Transverse colon (tissue), 4 donors: ENCODE measurements around the gene DDO. TPM values are rescaled to one million over a fixed set of nuclear protein-coding genes. Genes with fewer than 3 reads are reported as not detected.
A peak's percentile ranks its signal among the peaks of the same experiment; 100 is the strongest.

Experiments
- DNase-seq: peaks from one replicate; pipeline ENCODE4 v3.0.0-alpha.2; 2019
- H3K27ac ChIP-seq, 4 donors: fragments of 200-600 bp; sonication (generic); 2 replicates each; pipeline ENCODE4 v1.5.1; 2016 to 2018; ENCODE audit warnings: inconsistent platforms in 4 of 4
- H3K27me3 ChIP-seq: fragments of 200-600 bp; sonication (generic); 2 replicates; pipeline ENCODE4 v1.5.1; 2017; ENCODE audit warnings: inconsistent platforms
- H3K36me3 ChIP-seq, 4 donors: fragments of 200-600 bp; sonication (generic); 2 replicates each; pipeline ENCODE4 v1.5.1; 2017 to 2019; ENCODE audit warnings: inconsistent platforms in 4 of 4
- H3K4me1 ChIP-seq, 4 donors: fragments of 200-600 bp; sonication (generic); 2 replicates each; pipeline ENCODE4 v1.5.1; 2017 to 2020; ENCODE audit warnings: inconsistent platforms in 4 of 4
- H3K4me3 ChIP-seq, 4 donors: fragments of 200-600 bp; sonication (generic); 1 replicate in 1 of 4; 2 replicates in 3 of 4; pipeline versions ENCODE4 v1.5.1 to v1.6.1; 2017 to 2019; ENCODE audit warnings: inconsistent platforms in 4 of 4
- H3K9me3 ChIP-seq, 2 donors: fragments of 200-600 bp; sonication (generic); 2 replicates each; pipeline ENCODE4 v1.5.1; 2017 to 2019; ENCODE audit warnings: inconsistent platforms in 2 of 2
- CTCF ChIP-seq, 5 experiments: fragments of 200-600 bp in 3 of 5; fragments of 450-650 bp in 2 of 5; sonication (generic) in 3 of 5; IDR thresholded peaks; 1 replicate in 2 of 5; 2 replicates in 3 of 5; pipeline ENCODE4 v1.5.1; 2016 to 2017; ENCODE audit warnings: antibody characterized with exemption in 5 of 5, inconsistent platforms in 3 of 5, mild to moderate bottlenecking in 2 of 5, moderate library complexity in 1 of 5
- EP300 ChIP-seq: sonication (generic); formaldehyde crosslinking; IDR thresholded peaks from one replicate; pipeline ENCODE4 v1.6.1; 2017; ENCODE audit warnings: antibody characterized with exemption, low read depth
- POLR2A ChIP-seq: fragments of 450-650 bp; IDR thresholded peaks from one replicate; pipeline ENCODE4 v1.6.1; 2016; ENCODE audit warnings: antibody characterized with exemption, mild to moderate bottlenecking, moderate library complexity
- POLR2AphosphoS5 ChIP-seq, 3 donors: sonication (generic); formaldehyde crosslinking; IDR thresholded peaks; one replicate each; pipeline ENCODE4 v1.6.1; 2016; ENCODE audit warnings: antibody characterized with exemption in 3 of 3
- WGBS, 2 donors: methylation state at CpG; one replicate each; pipeline ENCODE4 v1.1.5; 2018; ENCODE audit warnings: low coverage in 1 of 2; 5-methylcytosine and 5-hydroxymethylcytosine counted together
- in situ Hi-C, 4 donors: fragments of 200-750 bp; cut with MboI; loops; one replicate each; pipeline versions ENCODE4 v1.15.0 to v1.15.1; 2017; ENCODE audit warnings: low sequenced_read_pairs in 3 of 4, low pct_ligation_motif_present in 1 of 4, low pct_unique_long_range_greater_than_20kb in 1 of 4
- intact Hi-C: fragments of 100-400 bp; cut with DNase I; formaldehyde crosslinking; loops from one replicate; pipeline ENCODE4 v1.15.1; 2023; ENCODE audit warnings: low total_unique reads
- total RNA-seq, 4 donors: library from RNA; depleted of rRNA; stranded (reverse); fragments of >200 nt; gene quantifications; one replicate each; pipeline ENCODE4 v1.1.0, GENCODE V29; 2016

The DDO gene
- total RNA-seq, 4 donors from 2014 or later, result 0.95 to 21.9 (median 1.2) TPM; not detected in 1

GRCh38 chr6:110421749-110422443 lies 6.5 kb upstream of the DDO start:
- Histone ChIP-seq H3K27me3 (no peaks in the 10 kb centered on the region), H3K9me3 (peaks cover 0 to 3% of the 10 kb centered on the region in 2 donors), H3K36me3 (no peaks in the 10 kb centered on the region), H3K27ac (no peak overlapping the region), H3K4me3 (no peak overlapping the region), H3K4me1 (peaks cover 0 to 17% (median 5%) of the 10 kb centered on the region in 4 donors)
- TF ChIP-seq CTCF (IDR thresholded peaks at IDR 0.05) (no peak), POLR2A (no peak), EP300 (no peak), POLR2AphosphoS5 (IDR thresholded peaks at IDR 0.05) (no peak)
- intact Hi-C loops, result loop anchor here (1.0 kb wide), 1 partner anchor 43 kb away; no protein-coding TSS in a partner anchor
- no peak for DNase-seq
- in situ Hi-C loops, result no loop called here
- 57 to 100% methylated on average over 3 to 4 of the region's 4 CpGs for WGBS, 2 donors

GRCh38 chr6:110419028-110419739 lies 3.8 kb upstream of the DDO start:
- Histone ChIP-seq H3K27me3 (no peaks in the 10 kb centered on the region), H3K9me3 (peaks cover 0 to 3% of the 10 kb centered on the region in 2 donors), H3K4me3 (no peak overlapping the region), H3K36me3 (no peaks in the 10 kb centered on the region), H3K27ac (peak overlapping the region; percentile 24 to 38 (median 34)), H3K4me1 (peaks cover 0 to 18% (median 10%) of the 10 kb centered on the region in 4 donors)
- in situ Hi-C loops, result no loop called here
- WGBS, 2 donors, result 51 to 58% methylated on average over 2 to 6 of the region's 6 CpGs
- no peak for TF ChIP-seq EP300
- TF ChIP-seq CTCF (IDR thresholded peaks at IDR 0.05), result no peak
- no peak for TF ChIP-seq POLR2A
- no peak for TF ChIP-seq POLR2AphosphoS5 (IDR thresholded peaks at IDR 0.05)
- intact Hi-C loops, result no loop called here
- DNase-seq, result no peak

- intact Hi-C loops, result no loop called here
- TF ChIP-seq EP300 (no peak), POLR2AphosphoS5 (IDR thresholded peaks at IDR 0.05) (no peak), CTCF (IDR thresholded peaks at IDR 0.05) (no peak), POLR2A (no peak)
- H3K4me1 ChIP-seq, result peaks cover 0 to 18% (median 10%) of the 10 kb centered on the region in 4 donors
- DNase-seq, result no peak
- H3K36me3 ChIP-seq, result no peaks in the 10 kb centered on the region
- H3K27me3 ChIP-seq, result no peaks in the 10 kb centered on the region
- WGBS, 2 donors, result 56 to 72% methylated on average over 3 of the region's 3 CpGs
- H3K27ac ChIP-seq, result peak overlapping the region in 3 of 4 donors; percentile 31 to 38 (median 37)
- peaks cover 0 to 3% of the 10 kb centered on the region in 2 donors for H3K9me3 ChIP-seq
- H3K4me3 ChIP-seq, result no peak overlapping the region
- in situ Hi-C loops, result no loop called here
These were observed 3.2 kb upstream of the DDO start for GRCh38 chr6:110418594-110418993.

- peak overlapping the region; percentile 42 to 74 (median 61) for H3K27ac ChIP-seq
- no peaks in the 10 kb centered on the region for H3K9me3 ChIP-seq
- in situ Hi-C loops (no loop called here), intact Hi-C loops (no loop called here)
- H3K4me3 ChIP-seq, result no peak overlapping the region
- peaks cover 0 to 18% (median 10%) of the 10 kb centered on the region in 4 donors for H3K4me1 ChIP-seq
- H3K27me3 ChIP-seq, result no peaks in the 10 kb centered on the region
- TF ChIP-seq CTCF (IDR thresholded peaks at IDR 0.05) (no peak), POLR2AphosphoS5 (IDR thresholded peaks at IDR 0.05) (no peak), EP300 (no peak), POLR2A (no peak)
- 45 to 54% methylated on average over 4 of the region's 4 CpGs for WGBS, 2 donors
- DNase-seq, result no peak
- H3K36me3 ChIP-seq, result no peaks in the 10 kb centered on the region
These were observed 706 bp downstream of the DDO start for GRCh38 chr6:110414669-110415068.
